Activated T-cell treated with anti-CD3 and anti-CD28 coated beads for 1 hour (primary cell): ENCODE measurements around the gene STOML1.
A peak's percentile ranks its signal among the peaks of the same experiment; 100 is the strongest.

Experiments used
- DNase-seq: peaks from one replicate; pipeline ENCODE4 v3.0.0-alpha.2; 2020; ENCODE audit warnings: low read depth

Gene STOML1

DNA sequence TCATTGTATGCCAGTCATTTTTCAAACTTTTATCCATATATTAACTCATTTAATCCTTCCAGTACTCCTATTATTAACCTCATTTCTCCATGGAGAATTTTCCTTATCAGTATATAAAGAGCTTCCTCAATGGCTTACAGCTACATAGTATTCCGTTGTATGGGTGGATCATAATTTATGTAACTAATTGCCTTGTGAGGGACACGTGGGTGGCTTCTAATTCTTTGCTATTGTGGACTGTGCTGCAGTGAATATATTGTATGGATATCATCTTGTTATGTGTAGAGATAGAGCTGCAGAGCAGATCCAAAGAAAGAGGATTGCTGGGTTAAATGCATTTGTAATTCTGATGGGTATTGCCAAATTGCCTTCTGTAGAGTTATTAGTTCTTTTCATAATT lies 27.6 kb upstream of the STOML1 start:
- no peak for DNase-seq

DNA sequence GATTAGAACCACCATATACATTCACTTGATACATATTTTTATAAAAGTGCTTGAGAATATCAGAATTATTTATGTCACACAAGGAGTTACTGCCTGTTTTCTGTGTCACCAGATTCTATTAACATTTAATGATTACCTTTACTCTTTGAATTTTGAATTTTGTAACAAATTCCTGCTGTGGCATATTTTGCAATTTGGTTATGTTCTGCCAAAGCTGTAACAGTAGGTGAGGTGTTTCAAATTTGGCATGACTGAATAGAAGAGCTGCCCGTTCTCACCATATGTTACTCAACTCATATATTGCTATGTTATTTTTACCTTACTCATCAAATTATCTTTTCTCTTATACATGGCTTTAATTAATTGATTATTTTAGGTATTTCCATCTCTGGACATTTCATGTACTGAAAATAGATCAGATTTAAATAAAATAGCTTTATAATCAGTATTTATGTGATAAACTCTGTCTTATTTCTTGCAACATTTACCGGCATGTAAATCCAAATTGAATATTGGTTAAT lies 21.3 kb upstream of the STOML1 start:
- DNase-seq = no peak

DNA sequence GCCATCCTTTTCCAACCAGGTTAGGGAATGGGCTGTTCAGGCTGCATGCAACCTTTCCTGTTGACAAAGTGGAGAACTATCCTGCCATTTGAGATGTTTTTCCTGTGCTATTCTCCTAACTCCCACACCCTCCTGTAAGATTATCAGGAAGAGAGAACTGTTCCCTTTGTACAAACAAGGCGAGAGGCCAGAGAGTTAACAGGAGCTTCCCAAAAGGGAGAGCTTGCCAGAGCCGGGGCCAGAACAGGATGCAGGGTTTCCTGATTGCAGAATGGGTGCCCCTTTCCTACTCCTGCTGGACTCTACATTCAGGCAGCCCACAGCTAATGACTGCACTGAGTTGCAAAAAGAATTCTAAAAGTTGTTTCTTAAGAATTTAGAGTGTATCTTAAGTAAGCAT lies 19.5 kb upstream of the STOML1 start:
- no peak for DNase-seq

DNA sequence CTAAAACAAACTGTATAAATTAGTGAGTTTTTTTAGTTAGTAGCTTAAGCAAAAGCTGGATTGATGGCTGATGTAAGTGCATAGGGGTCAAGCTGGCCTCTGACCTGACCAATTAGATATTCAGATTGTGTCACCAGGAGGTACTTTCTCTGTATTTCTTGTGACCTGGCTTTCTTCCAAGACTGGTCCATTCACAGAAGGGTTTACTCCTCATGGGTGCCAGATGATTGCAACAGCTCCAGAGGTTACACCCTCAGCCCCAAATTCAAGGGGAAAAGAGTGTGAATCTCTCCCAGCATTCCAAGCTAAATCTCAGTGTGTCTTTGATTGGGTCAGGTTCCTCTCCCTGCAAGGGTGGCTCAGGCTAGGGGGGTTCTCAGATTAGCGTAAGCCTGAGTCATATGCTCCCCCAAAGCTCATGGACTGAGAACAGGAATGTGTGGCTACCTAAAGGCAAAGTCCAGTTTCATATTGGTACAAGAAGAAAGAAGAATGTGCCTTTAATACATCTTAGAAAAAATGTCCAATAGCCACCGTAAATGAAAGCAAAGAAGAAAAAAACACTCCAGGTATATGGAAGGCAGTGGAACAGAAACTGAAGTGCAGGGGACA lies 18.9 kb upstream of the STOML1 start:
- DNase-seq = no peak

DNA sequence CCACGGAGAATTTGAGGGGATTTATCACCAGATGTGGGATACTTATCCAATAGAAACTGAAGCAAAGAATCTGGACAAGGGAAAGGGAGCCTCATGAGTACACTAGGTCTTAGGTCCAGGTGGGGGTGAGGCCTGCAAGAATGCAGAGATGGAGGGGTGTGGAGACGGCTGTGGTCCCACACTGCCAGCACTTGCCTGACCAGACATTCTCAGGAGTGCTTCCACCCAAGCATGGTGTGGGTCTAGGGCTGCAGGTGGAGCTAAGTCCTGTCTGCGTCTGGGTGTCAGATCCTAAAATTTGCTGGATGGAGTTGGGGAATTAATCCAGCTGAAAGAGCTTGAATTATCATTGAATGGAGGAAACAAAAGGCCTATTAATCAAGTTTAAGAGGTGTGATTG lies 16.8 kb upstream of the STOML1 start:
- no peak for DNase-seq

DNA sequence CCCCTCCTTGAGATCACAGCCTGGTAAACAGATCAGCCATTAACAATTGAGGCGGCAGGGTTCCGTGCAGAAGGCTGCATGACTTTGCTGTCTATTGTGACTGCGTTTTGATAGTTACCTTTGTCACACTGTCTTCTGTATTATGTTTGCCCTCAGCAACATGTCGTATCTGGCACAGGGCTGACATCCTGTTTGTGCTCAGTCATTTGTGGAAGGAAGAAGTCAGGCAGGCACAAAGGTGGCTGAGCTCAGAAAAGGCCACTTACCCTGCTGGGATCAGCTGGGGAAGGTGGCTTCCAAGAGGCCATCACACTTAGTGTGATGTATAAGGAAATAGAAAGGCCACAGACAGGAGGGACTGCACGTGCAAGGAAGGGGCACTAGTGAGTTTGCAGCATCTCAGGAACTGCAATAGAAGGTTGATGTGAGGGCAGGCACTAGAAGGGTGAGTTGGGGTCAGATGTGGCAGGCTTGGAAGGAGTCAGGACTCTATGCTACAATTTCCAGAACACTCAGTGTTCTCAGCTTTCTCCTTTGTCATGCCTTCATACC lies 15.8 kb upstream of the STOML1 start:
- no peak for DNase-seq

DNA sequence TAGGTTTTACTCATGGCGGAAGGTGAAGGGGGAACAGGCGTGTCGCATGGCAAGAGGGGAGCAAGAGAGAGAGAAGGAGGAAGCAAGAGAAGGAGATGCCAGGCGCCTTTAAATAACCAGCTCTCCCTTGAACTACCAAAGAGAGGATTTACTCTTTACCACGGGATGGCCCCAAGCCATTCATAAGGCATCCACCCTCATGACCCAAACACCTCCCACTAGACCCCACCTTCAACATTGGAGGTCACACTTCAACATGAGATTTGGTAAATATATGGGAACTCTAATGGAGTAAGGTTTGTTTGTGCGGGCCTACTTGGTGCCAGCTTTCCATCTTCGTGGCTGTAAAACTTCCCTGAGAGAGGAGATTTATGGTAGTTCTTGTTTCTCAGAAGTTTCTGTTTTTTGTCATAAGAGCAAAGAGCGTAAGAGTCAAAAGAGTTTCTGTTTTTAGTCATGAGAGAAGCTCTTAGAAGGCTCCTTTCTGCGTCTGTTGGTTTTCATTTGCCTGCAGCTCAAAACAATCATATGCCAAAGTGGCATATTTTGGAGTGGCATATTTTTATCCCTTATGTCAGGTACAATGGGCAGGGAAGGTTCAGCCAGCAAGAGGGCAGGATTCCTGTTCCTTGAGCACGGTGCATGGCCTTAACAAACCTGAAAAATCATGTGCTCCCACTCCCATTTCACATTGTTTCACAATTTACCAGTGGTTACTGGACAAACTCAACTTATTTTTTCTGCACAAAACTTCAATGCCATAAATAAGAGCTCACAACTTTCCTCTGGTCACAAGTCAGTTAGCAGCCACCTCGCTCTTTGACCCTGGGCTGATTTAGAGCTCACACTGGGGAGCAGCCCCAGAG lies 14.9 kb upstream of the STOML1 start:
- no peak for DNase-seq

DNA sequence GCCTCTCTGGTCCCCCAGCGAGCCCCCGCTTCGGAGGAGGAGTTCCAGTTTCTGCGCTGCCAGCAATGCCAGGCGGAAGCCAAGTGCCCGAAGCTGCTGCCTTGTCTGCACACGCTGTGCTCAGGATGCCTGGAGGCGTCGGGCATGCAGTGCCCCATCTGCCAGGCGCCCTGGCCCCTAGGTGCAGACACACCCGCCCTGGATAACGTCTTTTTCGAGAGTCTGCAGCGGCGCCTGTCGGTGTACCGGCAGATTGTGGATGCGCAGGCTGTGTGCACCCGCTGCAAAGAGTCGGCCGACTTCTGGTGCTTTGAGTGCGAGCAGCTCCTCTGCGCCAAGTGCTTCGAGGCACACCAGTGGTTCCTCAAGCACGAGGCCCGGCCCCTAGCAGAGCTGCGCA lies 5.9 kb upstream of the STOML1 start:
- DNase-seq = no peak

DNA sequence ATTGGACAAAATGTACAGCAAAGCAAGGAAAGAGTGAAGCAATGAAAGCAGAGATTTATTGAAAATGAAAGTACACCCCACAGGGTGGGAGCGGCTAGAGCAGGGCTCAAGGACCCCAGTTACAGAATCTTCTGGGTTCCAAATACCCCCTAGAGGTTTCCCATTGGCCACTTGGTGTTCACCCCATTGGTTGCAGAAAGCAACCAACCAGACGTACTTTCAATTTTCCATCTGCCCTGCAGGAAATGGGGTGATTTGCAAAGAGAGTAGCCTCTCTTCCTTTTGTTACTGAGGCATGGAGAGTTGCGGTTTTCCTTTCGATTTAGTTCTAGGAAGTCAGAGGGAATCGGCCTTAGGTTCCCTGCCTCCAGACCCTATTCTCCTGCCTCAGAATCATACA lies 4.8 kb upstream of the STOML1 start:
- no peak for DNase-seq

DNA sequence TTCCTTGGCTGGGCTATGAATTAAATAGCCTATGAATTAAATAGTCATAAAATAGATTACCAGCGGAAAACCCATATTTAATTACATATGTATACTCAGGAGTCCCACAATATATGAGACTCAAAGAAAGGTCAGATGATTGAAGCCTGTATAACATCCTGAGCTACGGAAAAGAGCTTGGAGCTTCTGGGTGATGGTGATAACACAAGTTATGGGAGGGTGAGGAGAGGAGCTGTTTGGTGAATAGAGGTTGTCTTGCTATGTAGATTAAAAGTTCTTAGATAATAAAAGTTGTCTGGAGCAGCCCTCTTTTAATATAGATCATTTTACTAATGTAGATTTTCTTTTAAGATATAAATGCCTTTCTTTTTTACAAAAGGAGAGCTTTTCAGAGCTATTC lies 4.2 kb upstream of the STOML1 start:
- no peak for DNase-seq

DNA sequence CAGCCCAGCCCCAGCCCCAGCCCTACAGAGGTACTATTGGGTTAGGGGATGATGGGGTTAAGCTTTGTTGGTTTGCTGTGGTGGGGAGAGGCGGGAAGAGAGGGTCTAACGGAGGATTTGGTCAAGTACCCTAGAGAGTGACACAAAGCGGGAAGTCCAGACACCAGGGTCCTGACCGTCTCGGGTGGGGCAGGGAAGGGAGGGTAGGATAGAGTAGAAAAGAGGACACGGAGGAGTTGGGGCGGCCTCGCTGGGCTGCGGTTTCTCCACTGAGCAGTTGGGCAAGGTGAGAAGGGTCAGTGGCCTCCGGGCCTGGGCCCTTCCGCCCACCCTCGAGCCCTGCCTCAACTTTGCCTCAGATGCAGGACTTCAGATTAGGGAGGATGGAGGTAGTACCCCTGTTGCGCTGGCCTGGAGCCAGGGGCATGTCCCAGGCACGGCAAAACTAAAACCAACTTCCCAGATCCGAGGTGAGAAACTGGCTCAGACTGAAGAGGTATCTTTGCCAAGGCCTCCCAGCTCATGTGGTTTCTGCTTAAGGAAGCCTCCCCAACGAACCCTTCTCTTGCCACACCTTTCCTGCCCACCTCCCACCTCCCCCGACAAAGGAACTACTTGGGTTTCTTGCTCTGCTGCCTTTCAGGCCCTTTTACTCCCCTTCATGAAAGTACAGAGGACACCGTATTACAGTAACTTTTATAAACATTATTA lies 3.0 kb upstream of the STOML1 start:
- DNase-seq = no peak

DNA sequence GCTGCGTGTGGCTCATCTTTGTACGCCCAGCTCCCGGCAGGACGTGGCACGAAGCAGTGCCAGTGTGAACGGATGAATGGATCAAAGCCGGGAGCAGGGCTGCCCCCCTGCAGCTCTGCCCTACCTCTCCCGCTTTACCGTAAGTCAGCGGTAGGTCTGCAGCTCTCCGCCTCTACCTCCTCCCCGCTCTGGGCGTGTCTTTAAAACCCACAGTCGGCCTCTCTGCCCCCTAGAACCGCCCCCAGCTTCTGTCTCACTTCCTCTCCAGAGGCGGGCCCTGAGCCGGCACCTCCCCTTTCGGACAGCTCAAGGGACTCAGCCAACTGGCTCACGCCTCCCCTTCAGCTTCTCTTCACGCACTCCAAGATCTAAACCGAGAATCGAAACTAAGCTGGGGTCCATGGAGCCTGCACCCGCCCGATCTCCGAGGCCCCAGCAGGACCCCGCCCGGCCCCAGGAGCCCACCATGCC lies 2.4 kb upstream of the STOML1 start, which contains the start of gene PML:
Gene PML, plus strand, starts transcription at position 304 of the 471 bp plus-strand sequence. Its CDS starts 97 bp downstream, at position 401.
- DNase-seq = peak; percentile 88

DNA sequence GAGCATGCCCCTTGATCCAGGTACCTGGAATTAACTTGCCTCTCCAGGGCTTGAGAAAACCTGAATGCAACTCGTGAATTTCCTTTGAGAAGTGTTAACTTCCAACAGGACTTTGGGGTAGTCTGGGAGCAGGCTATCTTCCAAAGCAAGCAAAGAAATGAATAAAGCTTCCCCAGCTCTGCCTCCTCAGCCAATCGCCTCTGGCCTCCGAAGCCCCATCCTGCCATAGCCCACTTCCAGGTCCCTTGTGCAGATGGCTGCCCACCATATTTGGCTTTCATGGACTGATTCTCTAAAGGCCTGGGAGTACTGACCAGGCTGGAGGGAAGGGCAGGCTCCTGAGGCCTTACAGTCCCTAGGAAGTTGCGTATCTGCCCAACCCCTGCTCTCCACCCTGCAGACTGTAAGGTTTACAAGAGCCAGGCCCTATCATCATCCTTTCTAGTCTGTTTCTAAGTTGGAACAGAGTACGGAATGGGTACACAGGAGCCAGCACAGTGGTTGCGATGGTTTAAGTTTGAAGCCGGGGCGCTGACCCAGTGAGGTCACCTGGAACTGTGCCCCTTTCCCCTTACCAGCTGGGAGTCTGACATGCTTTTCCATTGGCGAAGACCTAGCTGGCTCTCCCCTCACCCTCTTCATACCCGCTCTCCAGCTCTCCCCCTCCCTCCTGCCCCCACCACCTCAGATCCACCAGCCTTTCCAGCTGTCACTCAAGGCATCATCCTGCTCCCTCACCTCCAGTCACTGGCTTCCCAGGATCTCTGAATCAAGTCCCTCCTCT lies 1.3 kb upstream of the STOML1 start:
- no peak for DNase-seq

DNA sequence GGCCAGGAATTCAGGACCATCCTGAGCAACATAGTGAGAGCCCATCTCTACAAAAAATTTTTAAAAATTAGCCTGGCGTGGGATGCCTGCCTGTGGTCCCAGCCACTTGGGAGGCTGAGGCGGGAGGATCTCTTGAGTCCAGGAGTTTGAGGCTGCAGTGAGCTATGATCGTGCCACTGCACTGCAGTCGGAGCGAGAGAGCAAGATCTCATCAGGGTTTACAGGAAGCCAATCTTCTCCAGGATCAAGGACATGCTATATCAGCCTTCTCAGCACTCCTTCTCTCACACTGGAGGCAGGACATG lies 451 bp upstream of the STOML1 start:
- no peak for DNase-seq

DNA sequence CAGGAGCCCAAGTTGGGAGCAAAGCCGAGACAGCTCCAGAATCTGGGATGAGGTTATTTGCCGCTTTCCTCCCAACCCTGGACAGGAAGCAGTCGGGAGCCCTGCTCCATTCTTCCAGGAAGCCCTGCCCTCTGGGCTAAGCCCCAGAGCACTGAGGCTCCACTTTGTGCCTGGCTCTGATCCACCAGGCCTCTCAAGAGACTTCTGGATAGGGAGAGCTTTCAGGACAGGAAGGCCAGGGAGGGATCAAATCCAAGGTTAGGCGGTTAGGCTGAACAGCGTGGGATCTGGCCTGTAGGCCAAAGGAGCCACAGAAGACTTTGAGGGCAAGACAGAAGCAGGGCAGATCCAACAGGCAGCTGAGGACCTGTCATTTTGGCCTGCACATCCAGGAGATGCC lies 835 bp downstream of the STOML1 start:
- no peak for DNase-seq

DNA sequence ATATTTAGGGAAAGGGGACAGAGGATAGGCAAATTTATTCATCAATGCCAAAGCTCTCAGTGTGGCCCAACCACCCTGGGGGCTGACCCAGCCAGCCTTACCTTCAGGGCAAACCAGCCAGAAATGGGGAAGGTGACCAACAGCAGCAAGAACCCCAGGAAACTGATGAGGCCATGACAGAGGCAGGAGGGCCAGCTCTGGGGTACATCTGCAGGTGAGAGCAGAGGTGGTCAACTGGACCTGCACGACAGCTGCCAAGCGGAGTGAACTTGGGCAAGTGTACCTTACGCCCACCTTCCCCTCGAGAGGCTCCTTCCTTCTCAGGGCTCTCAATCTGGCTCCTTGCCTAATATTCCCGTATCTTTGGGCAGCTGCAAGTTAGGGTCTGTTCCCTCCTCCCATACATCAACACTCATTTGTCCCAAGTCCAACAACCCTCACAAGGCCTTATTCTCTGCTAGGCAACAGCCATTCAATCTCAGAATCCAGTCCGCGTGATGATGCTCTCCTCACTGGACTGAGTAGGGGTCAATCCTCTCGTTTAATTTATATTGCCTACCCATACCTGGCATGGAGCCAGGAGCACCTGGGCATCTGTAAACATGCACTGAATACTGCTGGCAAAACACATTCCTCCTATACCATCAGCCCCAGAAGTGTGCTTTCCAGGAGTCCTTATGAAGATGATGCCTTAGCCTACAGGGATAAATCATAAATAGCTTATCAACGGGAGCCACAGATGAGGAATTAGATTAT lies 1.7 kb downstream of the STOML1 start:
- no peak for DNase-seq

DNA sequence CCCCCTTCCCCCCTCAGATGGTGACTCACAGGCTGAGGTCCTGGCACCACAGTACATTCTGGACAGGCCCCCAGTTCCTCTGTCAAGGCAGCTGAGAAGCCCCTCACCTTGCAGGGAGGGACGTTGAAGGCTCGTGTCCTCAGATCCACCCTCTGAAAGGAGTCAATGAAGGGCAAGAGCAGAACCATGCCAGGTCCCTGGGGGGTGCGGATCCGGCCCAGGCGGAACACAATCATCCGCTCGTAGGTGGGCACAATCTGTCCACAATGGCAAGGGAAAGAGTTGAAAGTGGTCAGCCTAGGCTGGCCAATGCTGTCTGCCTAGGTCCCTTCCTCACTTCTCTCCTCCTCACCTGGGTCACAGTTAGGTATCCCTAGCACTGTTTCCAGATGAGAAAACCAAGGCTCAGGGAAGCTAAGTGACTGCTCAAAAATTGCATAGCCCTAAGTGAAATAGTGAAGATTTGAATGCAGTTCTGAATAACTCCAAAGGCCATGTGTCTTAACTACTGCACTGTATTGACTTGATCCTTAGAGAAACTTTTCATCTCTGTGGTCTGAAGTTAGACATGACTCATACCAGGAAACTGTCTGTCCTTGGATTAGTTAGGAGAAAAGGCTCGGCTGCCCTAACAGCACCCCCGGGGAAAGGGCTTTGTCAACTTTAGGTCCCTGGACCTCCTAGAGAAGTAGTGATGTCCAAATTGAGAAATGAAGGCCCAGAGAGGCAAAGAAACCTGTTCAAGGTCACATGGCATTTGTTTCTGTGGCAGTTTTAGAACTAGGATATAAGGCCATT lies 2.9 kb downstream of the STOML1 start:
- no peak for DNase-seq

DNA sequence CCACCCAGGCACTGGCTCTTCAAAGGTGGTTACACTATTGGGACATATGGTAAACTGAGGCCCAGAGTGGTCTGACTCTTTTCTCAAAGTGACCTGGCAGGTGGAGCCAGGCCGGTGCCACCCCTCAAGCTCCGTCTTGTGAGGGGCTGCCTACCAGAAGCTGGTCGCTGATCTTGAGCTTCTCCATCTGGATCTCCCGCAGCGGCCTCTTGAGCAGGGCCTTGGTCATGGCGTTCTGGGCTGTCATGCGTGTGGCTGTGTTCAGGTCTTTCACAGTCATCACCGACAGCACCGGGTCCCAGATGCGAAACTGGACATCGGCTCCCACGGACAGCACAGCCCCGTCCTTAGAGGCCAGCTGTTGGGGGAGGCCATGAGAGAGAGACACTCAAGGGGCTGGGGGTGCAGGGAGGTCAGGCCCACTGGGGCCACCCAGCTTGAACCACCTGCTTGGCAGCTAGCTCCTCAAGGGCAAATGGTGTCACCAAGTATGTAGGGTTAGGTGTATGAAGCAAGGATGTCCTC lies 3.6 kb downstream of the STOML1 start:
- DNase-seq = no peak

DNA sequence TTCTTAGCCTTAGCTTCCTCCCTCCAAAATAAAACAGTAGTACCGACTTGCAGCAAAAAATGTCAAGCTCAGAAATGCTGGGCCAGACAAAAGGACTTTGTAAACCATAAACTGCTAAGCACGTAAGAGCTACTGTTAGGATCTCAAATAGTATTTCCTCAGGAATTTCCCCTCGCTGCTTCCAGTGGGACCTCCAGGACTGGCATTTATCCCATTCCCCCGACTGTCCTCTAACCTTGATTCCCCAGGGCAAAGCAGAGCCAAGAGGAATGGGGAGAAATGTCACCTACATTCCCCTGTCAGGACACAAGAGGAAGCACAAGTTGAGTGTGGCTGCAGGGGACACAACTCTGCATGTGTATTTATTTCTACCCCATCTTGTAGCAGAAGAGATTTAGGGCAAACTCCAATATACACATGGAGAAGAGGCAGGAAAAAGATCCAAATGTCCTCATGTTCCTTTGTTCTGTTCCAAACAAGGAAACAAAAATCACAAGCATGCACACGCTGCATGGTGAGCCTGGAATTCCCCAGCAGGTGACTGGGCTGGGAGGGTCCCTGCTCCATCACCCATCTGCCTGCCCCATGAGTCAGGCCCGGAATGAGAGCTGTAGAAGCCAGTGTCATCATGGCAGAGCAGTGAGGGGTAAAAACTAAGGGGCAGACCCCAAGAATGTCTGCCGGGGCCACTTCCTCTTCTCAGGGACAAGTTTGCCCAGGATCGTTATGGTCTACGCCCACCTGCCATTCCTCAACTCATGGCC lies 4.2 kb downstream of the STOML1 start:
- DNase-seq = no peak
